ENCODE data around the gene KCNN3.

Gene KCNN3

DNA sequence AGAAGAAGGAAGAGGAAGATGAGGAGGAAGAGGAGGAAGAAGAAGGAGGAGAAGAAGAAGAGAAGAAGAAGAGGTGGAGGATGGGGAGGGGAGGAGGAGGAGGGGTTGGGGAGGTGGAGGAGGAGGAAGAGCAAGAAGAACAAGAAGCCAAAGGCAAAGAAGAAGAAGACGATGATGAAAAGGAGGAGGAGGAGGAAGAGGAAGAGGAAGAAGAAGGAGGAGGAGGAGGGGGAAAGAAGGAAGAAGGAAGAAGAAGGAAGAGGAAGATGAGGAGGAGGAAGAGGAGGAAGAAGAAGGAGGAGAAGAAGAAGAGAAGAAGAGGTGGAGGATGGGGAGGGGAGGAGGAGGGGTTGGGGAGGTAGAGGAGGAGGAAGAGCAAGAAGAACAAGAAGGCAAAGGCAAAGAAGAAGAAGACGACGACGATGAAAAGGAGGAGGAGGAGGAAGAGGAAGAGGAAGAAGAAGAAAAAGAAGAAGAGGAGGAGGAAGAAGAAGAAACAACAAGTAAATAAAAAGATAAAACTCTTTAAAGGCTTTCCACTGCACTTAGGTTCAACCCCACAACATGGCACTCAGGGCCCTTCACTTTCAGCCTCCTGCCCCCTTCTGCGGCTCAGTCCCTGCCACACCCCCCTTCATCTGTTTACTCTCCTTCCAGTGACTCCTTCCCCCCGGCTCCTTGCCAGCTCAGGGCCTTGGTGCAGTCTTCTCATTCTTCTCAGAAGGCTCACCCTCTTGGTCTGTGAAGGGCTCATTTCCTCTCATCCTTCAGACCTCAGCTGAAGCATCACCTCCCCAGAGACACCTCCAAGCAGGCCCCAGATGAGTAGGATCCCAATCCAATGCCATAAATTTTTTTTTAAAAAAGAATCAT lies 114.0 kb downstream of the KCNN3 start:
- in situ Hi-C loops (cut with MboI; ENCODE audit: low sequenced_read_pairs) = no loop called here

DNA sequence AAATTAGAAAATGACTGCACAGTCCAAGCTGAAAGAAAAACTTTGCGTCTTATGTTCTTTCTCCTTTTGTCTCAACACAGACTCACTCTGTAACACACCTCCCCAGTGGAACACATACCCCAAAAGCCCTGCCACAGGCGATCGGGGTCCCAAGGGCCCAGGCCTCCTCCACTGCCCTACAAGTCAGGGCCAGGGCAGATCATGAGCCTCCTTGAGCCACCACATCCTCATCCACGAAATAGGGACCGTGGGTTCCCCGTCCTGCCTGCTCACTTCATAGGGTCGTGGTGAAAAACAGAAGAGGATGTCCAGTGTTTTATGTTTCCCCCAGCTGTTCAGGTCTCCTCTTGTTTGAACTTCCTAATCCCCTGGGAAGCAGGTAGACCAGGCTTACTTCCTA lies 116.7 kb downstream of the KCNN3 start:
- in situ Hi-C loops (cut with MboI; ENCODE audit: low sequenced_read_pairs) = no loop called here

DNA sequence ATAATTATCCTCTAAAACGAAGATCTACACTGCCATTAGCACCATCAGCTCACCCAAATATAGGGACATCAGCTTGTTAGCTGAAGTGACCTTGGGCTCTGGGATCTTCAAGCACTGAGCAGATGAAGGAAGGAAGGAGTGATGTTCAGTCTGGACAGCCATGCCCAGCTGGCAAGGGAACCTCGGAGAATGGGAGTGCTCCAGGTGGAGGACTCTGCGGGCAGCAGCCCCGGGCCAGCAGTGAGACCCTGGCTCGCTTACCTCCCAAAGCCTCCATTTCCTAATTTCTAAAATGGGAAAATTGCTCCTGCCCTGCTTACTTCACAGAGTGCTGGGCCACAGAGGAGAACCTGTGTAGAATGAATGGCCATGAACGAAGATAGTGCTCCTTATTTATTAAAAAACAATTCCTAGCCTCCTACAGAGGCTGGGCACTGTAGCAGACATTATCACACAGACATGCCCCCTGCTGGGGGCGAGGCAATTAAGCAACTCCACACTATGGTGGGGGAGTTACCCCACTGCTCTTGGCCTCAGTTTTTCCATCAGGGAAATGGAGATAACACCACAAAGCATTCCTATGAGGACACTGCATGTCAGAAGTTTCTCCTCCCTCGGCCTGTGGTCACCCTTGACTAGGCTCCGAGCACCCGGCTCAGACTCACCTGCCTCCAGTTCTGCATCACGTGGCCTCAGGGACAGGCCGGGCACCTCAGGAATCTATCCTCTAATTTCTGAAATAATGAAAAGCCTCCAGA lies 117.6 kb downstream of the KCNN3 start:
- in situ Hi-C loops (cut with MboI; ENCODE audit: low sequenced_read_pairs) = no loop called here

DNA sequence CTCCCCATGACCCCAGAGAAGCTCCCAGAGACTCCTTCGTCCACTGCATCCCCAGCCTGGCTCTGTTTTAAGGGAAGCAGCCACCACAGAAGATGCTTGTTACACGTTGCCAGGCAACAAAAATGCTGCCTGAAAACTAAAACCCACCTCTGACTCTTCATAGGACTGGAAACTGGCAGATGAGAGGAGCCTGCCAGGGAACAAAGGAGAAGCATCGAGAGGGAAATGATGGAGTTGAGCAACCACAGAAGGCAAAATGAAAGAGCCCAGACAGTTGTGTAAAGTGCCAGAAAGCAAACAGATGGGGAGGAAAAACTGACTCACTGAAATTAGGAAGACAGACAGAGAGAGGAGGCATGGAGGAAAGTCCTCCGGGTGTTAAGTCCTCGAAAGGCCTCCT lies 118.4 kb downstream of the KCNN3 start:
- in situ Hi-C loops (cut with MboI; ENCODE audit: low sequenced_read_pairs) = no loop called here

DNA sequence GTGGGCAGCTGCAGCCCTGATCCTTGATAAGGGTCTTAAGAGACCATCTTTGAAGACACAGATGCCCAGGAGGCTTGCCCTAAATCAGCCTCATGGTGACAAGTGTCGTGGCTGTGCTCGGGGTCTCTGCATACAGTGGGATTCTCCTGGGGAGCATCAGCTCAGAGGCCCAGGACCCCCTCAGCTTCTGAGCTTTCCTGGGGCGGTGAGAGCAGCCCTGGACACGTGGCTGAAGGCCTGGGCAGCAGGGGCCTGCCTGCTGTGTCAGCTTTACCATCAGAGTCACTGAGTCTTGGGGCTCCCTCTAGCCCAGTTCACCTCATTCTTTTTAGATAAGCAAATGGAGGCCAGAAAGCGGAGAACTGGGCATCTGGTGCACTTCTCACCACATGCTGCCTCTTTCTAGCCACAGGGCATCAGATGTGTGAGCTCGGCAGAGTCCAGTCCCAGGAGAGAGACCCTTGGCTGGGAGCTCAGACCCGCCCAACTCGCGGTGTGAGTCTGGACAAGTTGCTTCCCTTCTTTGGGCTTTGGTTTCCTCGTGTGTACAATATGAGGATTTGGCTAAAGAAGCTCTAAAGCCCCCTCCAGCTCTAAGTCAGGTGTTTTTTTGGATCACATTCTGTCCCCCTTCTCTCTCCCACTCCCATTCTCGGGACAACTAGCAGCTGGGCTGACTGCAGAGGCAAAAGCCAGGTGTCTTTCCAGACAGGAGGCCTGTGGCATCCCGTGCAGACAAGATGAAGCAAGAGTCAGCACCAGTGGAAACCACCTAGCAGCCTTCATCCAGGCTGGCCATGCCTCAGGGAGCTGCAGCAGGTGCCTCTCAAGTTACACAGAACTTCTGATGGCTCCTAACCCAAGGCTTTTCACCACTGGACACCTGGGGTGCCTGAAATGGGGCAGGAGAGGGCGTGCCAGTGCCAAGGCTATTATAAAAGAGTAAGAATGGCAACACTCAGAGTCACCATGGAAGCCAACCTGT lies 119.1 kb downstream of the KCNN3 start:
- in situ Hi-C loops (cut with MboI; ENCODE audit: low sequenced_read_pairs) = no loop called here

DNA sequence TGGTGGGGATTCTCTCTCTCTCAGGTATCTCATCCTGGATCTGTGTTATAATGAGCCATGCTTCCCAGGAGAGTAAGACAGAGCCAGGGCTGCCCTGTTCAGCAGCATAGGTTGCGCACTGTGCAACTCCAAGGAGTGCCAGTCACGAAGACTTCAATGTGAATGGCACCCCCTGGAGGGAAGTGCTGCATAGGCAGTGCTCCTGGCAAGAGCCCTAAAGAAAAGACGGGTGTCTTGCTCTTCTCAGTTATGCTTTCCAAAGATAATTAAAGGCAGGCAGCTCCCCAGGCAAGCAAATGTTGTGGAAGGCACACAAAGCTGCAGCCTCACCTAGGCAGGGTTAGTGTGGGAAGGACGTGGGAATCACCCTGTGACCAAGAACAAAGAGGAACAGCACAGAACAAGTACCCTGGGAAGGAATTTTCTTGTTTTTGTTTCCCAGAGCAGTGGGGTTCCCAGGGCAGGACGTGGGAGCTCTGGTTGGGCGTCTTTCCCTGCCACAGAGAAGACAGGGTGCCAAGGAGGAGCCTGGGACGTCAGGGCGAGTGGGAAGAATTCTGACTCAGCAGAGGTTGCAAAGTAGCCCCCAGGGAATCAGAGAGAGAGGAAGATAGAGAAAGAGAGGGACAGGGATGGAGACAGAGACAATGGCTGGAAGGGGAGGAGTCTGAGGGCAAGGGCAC lies 120.9 kb downstream of the KCNN3 start:
- in situ Hi-C loops (cut with MboI; ENCODE audit: low sequenced_read_pairs) = no loop called here

DNA sequence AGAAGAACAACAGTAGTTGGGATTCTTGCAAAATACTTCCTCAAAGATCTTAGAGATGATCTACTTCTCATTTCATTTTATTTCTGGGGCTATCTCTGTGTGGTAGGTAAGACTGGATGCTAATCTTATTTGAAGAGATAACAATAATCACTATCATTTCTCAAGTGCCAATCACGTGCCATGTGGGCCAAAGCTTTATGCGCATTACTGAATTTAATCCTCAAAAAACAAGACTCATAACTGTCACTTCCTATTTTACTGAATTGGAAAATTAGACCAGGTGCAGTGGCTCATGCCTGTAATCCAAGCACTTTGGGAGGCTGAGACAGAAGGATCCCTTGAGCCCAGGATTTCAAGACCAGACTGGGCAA lies 121.7 kb downstream of the KCNN3 start:
- in situ Hi-C loops (cut with MboI; ENCODE audit: low sequenced_read_pairs) = no loop called here

DNA sequence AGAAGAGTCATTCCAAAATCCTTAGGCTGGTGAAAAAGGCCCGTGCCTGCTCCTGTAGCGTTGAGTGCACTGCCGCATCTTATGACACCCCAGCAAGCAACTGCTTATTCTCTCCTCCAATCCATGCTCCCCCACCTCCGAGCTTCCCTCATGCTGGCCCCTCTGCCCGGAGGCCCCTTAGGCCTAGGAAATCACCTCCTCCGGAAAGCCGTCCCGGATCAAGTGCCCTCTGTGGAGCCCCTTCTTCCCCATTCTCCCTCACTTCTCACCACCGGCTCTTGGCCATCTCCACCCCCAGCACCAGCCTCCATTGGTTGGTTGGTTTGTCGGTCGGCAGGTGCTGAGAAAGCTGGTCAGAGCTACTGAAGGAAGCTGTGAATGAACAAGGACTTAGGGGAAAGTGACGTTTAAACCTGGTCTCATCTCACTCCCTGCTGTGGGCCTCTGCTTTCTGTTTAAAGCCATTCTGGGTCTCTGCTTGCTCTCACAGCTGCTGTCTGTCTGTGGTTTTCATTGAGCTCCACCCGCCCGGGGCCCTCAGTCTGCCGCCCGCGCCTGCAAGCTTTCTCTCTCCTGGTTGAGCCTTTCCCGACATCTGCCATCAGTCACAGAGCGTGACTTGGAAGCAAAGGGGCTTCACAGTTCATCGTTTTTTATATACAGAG lies 122.2 kb downstream of the KCNN3 start:
- in situ Hi-C loops (cut with MboI; ENCODE audit: low sequenced_read_pairs) = no loop called here

DNA sequence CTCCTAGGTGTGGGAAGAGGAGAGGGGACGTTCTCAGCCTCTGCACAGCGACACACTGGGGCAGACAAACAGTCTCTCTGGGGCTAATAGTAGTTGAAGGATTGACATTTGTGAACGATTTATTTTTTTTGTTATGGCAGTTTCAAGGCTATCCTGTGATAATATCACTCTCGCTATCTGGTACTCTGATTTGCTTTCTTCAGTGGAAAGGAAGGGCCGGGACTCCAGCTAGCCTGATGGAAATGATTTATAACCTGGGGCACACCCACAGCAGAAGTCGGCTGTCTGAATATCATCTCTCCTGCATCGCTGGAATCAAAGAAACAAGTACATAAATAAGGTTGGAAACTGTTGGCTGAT lies 122.7 kb downstream of the KCNN3 start:
- in situ Hi-C loops (cut with MboI; ENCODE audit: low sequenced_read_pairs) = no loop called here

DNA sequence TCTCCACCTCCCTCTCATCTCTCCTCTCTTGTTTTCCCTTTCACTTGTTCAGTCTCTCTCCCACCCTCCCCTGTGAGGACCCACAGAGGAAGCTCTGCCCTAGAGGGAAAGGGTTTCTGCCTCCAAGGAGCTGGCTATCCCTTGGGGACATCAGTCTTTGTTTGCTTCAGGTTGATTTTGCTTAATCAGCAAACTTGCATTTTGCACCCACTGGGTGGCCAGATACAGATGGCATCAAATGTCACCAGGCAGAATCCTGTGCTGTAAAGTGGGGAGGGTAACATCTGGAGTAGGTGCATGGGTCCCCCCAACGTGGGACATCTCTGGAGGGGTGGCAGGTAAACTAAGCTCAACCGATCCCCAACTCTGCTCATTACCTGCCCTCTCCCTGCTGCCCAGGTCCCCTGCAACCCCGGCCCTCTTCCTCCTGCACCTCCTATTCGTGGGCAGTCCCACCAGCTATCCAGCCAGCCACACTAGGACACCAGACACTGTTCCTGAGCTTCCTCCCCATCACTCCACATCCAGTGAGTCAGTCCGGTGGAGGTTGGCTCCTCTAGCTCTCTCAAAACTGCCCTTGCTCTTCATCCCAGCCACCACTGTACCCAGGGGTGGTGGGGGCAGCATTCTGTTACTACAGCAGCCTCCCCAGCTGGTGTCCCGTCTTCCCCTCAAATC lies 123.3 kb downstream of the KCNN3 start:
- in situ Hi-C loops (cut with MboI; ENCODE audit: low sequenced_read_pairs) = no loop called here

DNA sequence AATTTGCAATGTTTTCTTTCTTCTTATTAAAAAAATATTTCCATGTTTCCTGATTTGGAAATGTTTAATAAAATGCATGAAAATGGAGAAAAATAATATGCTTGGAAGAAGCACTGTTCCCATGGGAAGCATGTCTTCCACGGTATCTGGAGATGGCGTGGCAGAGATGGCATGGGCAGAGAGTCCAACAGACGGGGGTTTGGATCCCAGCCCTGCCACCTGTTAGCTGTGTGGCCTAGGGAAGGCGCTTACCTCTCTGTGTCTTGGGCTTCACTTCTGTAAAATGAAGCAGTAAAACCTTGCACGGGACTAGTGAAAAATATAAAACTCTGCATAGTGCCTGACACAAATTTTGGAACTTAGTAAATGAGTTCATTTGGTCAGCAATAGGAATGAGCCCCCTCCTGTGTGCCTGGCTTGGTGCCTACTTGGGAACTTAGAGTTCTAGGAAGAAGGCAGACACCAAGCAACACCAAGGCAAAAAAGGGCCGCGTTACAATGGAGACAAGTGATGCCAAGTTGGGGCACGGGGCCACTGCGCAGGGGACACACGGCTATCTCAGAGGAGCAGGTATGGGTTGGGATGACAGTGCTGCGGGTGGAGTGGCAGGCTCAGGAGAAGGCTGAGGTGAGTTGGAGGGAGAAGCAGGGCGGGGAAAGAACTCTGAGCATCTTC lies 124.2 kb downstream of the KCNN3 start:
- in situ Hi-C loops (cut with MboI; ENCODE audit: low sequenced_read_pairs) = no loop called here

DNA sequence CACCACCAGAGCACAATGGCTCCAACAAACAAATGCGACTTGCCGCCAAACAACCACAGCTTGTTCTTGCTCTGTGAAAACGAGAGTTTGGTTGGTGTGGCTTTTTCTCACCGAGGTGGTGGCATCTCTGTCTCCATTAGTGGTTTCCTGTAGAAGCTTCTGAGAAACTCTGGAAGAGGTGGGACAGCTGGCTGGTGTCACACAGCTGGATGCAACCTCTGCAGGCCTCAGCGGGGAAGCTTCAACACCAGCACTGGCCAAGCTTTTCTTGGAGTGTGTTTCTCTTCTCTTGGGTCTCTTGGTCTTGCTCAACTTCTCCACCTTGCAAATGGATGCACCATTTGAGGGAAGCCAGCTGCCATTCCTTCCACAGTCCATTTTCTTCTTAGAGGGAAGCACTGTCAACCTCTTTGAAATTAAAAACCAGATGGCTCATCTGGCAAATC lies 124.8 kb downstream of the KCNN3 start:
- in situ Hi-C loops (cut with MboI; ENCODE audit: low sequenced_read_pairs) = no loop called here

DNA sequence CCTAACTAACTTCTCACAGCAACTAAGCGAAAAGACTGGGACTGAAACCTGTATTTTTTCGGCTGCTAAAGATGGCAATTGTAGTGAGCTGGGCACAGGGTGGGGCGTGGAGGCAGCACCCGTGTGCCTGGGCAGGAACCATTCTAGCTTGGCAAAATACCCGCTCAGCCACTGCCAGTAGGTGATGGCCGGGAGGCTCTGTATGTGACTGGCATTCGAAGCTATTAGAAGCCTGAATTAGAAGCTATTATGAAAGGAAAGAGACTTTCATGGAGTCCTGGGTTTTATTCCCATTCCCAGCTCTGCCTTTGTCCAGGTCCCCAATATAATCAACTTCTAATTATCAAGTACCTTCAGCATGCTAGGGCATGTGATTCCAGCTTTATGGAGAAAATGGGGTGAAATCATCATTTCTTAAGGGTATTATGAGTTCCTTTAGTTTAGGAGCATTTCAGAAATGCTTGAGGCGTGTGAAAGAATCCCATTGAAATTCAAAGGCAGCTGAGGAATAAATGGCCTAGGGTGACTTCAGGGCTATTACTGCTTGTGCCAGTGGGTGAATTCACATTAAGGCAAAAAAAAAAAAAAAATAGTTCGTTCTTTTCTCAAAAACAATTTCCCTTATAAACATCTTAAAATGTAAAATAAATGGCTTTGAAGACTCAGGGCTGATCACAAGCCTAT lies 125.6 kb downstream of the KCNN3 start:
- in situ Hi-C loops (cut with MboI; ENCODE audit: low sequenced_read_pairs) = no loop called here

DNA sequence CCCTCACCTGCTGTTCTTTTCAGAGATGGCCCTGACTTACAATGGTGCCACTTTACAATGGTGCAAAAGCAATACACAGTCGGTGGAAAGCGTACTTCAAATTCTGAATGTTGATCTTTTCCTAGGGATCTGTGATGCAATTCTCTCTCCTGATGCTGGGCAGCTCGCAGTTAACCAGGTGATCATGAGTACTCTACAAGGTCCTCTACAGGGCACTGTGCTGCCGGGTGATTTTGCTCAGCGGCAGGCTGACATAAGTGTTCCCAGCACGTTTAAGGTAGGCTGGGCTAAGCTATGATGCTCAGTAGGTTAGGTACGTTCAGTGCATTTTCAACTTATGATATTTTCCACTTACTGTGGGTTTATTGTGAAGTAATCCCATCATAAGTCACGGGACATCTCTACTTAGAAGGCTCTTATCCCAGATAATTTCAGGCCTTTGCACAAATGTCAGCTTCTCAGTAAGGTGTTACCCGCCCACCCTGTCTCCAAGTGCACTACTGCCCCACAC lies 126.5 kb downstream of the KCNN3 start:
- in situ Hi-C loops (cut with MboI; ENCODE audit: low sequenced_read_pairs) = no loop called here

DNA sequence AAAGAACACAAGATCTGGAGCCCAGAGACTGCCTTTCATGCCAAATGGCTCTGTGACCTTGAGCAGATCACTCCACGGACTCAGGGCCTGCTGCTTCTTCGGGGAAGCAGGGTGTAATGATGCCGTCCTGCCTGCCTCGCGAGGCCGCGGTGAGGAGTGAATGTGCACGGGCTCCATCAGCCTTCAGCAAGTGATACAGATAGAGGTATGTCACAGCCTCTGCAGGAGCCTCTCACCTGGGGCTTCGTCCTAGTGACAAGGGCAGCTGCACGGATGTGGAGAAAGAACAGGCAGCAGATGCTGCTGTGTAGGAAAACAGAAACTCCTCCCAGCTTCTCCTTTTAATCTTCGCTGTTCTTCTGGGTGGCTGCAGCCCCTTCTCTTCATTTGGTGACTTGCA lies 127.5 kb downstream of the KCNN3 start:
- in situ Hi-C loops (cut with MboI; ENCODE audit: low sequenced_read_pairs) = no loop called here

DNA sequence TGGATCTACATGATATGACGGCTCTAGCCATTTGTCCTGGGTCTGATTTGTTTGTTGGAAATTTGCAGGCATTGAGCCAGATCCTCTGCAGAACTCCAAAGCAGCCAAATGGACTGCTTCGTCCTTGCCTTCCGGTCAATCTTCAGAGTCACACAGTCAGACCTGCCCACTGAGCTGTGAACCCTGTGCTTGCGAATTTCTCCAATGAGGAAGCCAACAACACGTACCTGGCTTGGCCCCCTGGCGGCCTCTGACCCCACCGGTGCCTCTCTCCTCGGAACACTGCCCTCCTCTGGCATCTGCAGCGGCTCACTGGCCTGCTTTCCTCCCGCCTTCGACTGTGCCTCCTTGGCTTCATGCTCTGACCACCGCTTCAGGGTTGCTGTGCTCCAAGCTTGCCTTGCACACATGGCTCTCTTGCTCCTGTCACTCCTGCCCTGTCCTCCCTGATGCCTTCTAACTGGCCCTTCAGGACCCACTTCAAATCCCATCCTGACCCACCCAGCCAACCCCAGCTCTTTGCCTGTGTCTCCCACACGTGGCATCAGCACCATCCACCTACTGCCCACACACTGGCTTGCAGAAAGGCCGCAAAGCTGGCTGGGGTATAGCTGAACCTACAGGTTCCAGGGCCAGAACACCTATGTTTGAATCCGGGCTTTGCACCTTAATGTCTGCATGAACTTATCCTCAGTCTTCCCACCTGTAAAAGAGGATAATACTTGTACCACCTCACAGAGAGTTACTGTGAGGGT lies 128.2 kb downstream of the KCNN3 start:
- in situ Hi-C loops (cut with MboI; ENCODE audit: low sequenced_read_pairs) = no loop called here

DNA sequence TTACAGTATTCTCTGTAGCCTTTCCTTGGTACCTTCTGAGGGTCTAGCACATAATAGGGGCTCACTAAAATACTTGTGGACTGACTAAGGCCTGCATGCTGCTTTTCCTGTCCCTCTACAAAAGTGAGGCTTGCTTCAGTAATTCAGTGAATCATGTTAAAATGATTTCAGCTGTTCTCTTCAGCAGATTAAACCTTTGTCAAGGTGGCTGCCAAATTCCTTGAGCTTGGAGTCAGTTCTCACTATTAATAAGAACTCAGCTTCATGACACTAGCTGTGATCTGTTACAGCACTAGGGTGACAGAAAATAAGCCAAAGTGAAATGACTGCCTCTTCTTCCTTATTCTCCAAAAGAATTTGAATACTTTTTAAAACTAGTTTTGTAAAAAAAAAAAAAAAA lies 128.8 kb downstream of the KCNN3 start:
- in situ Hi-C loops (cut with MboI; ENCODE audit: low sequenced_read_pairs) = no loop called here

All from HL-60/S4 (cell line).